Chondrocyte (in vitro differentiated cells): Measurements from ENCODE around the gene TRIM32. TPM values are rescaled to one million over a fixed set of nuclear protein-coding genes. Genes with fewer than 3 reads are reported as not detected.

Experiments used
- DNase-seq: peaks from one replicate; pipeline ENCODE4 v3.0.0; 2021; ENCODE audit warnings: mixed read lengths, low spot score
- H3K27ac Mint-ChIP-seq: one replicate; pipeline ENCODE4 v1.8.0; 2021; ENCODE audit warnings: mild to moderate bottlenecking, moderate library complexity, mixed read lengths; ENCODE audit not compliant: unreplicated experiment
- H3K27me3 Mint-ChIP-seq: 2 replicates; pipeline ENCODE4 v1.8.0; 2021; ENCODE audit warnings: low read depth, mixed read lengths
- H3K36me3 Mint-ChIP-seq: 2 replicates; pipeline ENCODE4 v1.8.0; 2021; ENCODE audit warnings: low read depth, mixed read lengths
- H3K4me1 Mint-ChIP-seq: 2 replicates; pipeline ENCODE4 v1.8.0; 2021; ENCODE audit warnings: low read depth, mild to moderate bottlenecking, mixed read lengths
- H3K4me3 Mint-ChIP-seq: one replicate; pipeline ENCODE4 v1.8.0; 2021; ENCODE audit warnings: mild to moderate bottlenecking, moderate library complexity, mixed read lengths; ENCODE audit not compliant: unreplicated experiment
- H3K9me3 Mint-ChIP-seq: 2 replicates; pipeline ENCODE4 v1.8.0; 2021; ENCODE audit warnings: low read depth, mixed read lengths
- total RNA-seq: library from RNA; stranded (reverse); gene quantifications from 3 replicates; pipeline ENCODE4 v1.2.1, GENCODE V29; 2021
- TF ChIP-seq, protein P1 (sequence below): fragments of 200-600 bp; sonication (generic); IDR thresholded peaks from 2 replicates; pipeline ENCODE4 v1.5.0; 2021; ENCODE audit warnings: antibody characterized with exemption, mild to moderate bottlenecking, moderate library complexity

TRIM32 gene
- total RNA-seq, 1 donor from 2014 or later, result 40.1 TPM

DNA sequence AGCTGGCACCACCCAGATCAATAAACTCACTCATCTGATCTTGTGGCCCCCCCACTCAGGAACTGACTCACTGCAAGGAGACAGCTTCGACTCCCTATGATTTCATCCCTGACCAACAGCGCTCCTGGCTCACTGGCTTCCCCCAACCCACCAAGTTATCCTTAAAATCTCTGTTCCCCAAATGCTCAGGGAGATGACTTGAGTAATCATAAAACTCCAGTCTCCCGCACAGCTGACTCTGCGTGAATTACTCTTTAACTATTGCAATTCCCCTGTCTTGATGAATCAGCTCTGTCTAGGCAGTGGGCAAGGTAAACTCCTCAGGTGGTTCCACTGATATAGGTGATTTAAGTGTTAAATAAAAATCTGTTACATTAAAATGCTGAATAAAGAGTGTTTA lies 1.9 kb upstream of the TRIM32 start:
- Mint-ChIP-seq H3K36me3 (no peaks in the 10 kb centered on the region), H3K27ac (no peak overlapping the region), H3K4me3 (no peak overlapping the region), H3K4me1 (peaks cover 37% of the 10 kb centered on the region), H3K9me3 (no peaks in the 10 kb centered on the region), H3K27me3 (no peaks in the 10 kb centered on the region)
- DNase-seq, result no peak
- TF ChIP-seq, protein P1, sequence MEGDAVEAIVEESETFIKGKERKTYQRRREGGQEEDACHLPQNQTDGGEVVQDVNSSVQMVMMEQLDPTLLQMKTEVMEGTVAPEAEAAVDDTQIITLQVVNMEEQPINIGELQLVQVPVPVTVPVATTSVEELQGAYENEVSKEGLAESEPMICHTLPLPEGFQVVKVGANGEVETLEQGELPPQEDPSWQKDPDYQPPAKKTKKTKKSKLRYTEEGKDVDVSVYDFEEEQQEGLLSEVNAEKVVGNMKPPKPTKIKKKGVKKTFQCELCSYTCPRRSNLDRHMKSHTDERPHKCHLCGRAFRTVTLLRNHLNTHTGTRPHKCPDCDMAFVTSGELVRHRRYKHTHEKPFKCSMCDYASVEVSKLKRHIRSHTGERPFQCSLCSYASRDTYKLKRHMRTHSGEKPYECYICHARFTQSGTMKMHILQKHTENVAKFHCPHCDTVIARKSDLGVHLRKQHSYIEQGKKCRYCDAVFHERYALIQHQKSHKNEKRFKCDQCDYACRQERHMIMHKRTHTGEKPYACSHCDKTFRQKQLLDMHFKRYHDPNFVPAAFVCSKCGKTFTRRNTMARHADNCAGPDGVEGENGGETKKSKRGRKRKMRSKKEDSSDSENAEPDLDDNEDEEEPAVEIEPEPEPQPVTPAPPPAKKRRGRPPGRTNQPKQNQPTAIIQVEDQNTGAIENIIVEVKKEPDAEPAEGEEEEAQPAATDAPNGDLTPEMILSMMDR, result no peak

DNA sequence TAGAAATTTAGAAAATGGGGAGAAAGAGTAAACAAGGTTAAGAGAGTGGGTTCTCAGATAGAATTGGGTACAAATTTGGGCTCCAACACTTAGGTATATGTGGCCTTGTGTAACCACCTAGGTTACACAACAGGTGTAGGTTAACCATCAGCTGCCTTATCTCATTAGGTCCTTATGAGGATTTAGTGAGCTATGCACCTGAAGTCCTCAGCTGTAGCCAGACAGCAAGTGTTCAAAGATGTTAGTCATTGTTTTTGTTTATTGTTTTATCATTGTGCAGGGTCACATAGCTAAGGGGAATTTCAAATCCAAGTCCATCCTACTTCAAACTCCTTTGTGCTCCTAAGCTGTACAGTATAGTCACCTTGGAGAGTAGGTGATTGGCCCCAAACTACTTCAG lies 970 bp upstream of the TRIM32 start:
- no peak for DNase-seq
- Mint-ChIP-seq H3K36me3 (no peaks in the 10 kb centered on the region), H3K27ac (no peak overlapping the region)

DNA sequence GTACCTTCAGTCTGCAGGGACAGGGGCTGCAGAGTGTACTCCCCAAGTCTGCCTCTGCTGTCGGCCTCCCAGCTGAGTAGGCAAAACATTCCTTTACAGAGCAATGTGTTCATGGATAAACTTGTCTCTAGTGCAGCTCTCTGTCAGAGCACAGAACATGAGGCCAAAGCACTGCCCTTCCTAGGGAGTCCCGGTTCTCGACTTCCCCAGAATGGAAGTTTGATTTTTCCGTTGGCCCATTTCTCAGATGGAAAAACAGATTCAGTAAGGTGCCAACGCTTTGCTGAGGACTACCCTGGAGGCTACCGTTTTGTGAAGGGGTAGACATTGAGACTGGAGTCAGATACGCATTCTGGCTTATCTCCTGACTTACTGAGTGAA lies 422 bp upstream of the TRIM32 start:
- H3K9me3 Mint-ChIP-seq, result no peaks in the 10 kb centered on the region
- TF ChIP-seq, protein P1, result no peak
- H3K4me1 Mint-ChIP-seq, result peaks cover 51% of the 10 kb centered on the region
- H3K36me3 Mint-ChIP-seq, result no peaks in the 10 kb centered on the region
- H3K27me3 Mint-ChIP-seq, result no peaks in the 10 kb centered on the region
- peak overlapping the region; percentile 91 for H3K27ac Mint-ChIP-seq
- peak overlapping the region; percentile 96 for H3K4me3 Mint-ChIP-seq
- no peak for DNase-seq

More for the DNA sequence above, 970 bp upstream of the TRIM32 start:
- Mint-ChIP-seq H3K4me3 (peak overlapping the region; percentile 96), H3K27me3 (no peaks in the 10 kb centered on the region), H3K4me1 (peaks cover 46% of the 10 kb centered on the region), H3K9me3 (no peaks in the 10 kb centered on the region)
- TF ChIP-seq, protein P1, result no peak

DNA sequence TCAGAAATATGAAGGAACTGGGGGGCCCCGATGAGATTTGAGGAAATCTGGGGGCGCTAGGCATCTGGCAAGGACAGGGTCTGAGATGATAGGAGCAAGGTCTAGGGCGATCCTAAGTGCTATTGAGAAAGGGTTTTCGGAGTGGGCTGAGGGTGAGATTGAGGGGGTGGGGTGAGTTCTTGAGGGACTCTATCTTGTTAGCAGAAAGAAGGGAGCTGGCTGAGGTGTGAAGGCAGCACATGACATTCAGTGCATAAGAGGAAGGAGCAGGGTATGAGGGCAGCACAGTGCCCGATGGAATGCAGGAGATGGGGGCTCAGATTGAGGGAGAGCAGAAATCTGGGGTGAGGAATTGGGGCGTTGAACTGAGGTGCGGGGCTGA lies 640 bp downstream of the TRIM32 start:
- H3K36me3 Mint-ChIP-seq, result no peaks in the 10 kb centered on the region
- H3K27me3 Mint-ChIP-seq, result no peaks in the 10 kb centered on the region
- no peaks in the 10 kb centered on the region for H3K9me3 Mint-ChIP-seq
- peaks cover 60% of the 10 kb centered on the region for H3K4me1 Mint-ChIP-seq
- peak overlapping the region; percentile 96 for H3K4me3 Mint-ChIP-seq
- TF ChIP-seq, protein P1, result no peak
- H3K27ac Mint-ChIP-seq, result peak overlapping the region; percentile 91
- no peak for DNase-seq

DNA sequence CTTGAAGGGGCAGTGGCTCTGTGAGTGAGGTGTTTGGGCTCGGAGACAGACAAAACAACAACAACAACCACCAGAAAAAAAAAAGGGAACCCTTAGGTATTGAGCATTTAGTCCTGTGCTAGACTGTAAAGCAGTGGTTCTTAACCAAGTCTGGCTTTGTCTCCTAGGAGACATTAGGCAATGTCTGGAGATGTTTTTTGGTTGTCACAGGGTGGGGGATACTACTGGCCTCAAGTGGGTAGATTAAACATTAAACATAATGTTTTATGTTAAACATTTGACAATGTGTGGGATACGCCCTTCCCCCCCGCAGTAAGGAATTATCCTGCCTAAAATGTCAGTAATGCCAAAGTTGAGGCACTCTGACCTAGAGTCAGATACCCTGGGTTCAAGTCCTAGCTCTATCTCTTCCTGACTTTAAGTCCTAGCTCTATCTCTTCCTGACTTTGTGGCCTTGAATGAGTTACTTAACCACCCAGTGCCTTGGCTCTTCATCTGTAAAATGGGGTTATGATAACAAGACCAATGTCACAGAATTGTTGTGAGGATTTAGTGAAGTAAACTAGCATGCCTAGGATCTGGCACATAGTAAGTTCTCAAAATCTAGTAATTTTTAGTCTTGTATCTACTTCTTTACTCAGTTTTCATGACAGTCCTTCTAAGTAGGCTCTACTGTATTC lies 1.8 kb downstream of the TRIM32 start:
- Mint-ChIP-seq H3K27ac (peak overlapping the region; percentile 91), H3K9me3 (no peaks in the 10 kb centered on the region), H3K27me3 (no peaks in the 10 kb centered on the region), H3K4me3 (peak overlapping the region; percentile 96), H3K4me1 (peaks cover 72% of the 10 kb centered on the region), H3K36me3 (no peaks in the 10 kb centered on the region)
- no peak for DNase-seq
- TF ChIP-seq, protein P1, result no peak
